ENCODE measurements around the gene OR10A3. TPM values are rescaled to one million over a fixed set of nuclear protein-coding genes. Genes with fewer than 3 reads are reported as not detected.

OR10A3 gene
- total and polyA plus RNA-seq, 4 donors: not detected

GRCh38 chr11:7890417-7891172 lies 50.9 kb downstream of the OR10A3 start:
- WGBS, 2 donors: 25 to 32% methylated on average over 6 of the region's 6 CpGs
- no peak for TF ChIP-seq CTCF (IDR thresholded peaks at IDR 0.05; ENCODE audit: control extremely low read depth, extremely low read depth)
- Histone ChIP-seq H3K36me3 (ENCODE audit: control insufficient read depth in 4 of 4, insufficient read depth in 4 of 4, low read length in 4 of 4) (no peaks in the 10 kb centered on the region), H3K9ac (ENCODE audit: insufficient read depth in 1 of 2, low read length in 2 of 2) (no peak overlapping the region), H3K4me1 (ENCODE audit: control insufficient read depth in 5 of 5, insufficient read depth in 5 of 5, low read length in 5 of 5) (peaks cover 0 to 14% (median 0%) of the 10 kb centered on the region in 5 donors), H3K4me3 (no peak overlapping the region), H3K27ac (ENCODE audit: low read depth in 1 of 2, low read length in 1 of 2) (no peak overlapping the region), H3K9me3 (ENCODE audit: control insufficient read depth in 4 of 4, insufficient read depth in 3 of 4, low read length in 3 of 4) (no peaks in the 10 kb centered on the region), H3K27me3 (ENCODE audit: control insufficient read depth in 3 of 3, insufficient read depth in 3 of 3, low read length in 2 of 3) (no peaks in the 10 kb centered on the region)
- DNase-seq (peak in 2 of 3 donors; percentile 42), ATAC-seq (ENCODE audit: insufficient read depth, low FRiP score) (no peak)

GRCh38 chr11:7889985-7890384 lies 51.5 kb downstream of the OR10A3 start:
- Histone ChIP-seq H3K4me3 (no peak overlapping the region), H3K27ac (ENCODE audit: low read depth in 1 of 2, low read length in 1 of 2) (no peak overlapping the region), H3K9me3 (ENCODE audit: control insufficient read depth in 4 of 4, insufficient read depth in 3 of 4, low read length in 3 of 4) (no peaks in the 10 kb centered on the region), H3K4me1 (ENCODE audit: control insufficient read depth in 5 of 5, insufficient read depth in 5 of 5, low read length in 5 of 5) (peaks cover 0 to 14% (median 0%) of the 10 kb centered on the region in 5 donors), H3K27me3 (ENCODE audit: control insufficient read depth in 3 of 3, insufficient read depth in 3 of 3, low read length in 2 of 3) (no peaks in the 10 kb centered on the region), H3K36me3 (ENCODE audit: control insufficient read depth in 4 of 4, insufficient read depth in 4 of 4, low read length in 4 of 4) (no peaks in the 10 kb centered on the region), H3K9ac (ENCODE audit: insufficient read depth in 1 of 2, low read length in 2 of 2) (no peak overlapping the region)
- no peak for TF ChIP-seq CTCF (IDR thresholded peaks at IDR 0.05; ENCODE audit: control extremely low read depth, extremely low read depth)
- no peak for DNase-seq
- no peak for ATAC-seq (ENCODE audit: insufficient read depth, low FRiP score)
- 61 to 69% methylated on average over 5 of the region's 5 CpGs for WGBS, 2 donors

Small RNA genes within 50 kb of the gene (small RNA-seq; reads per million reads assigned to genes)
- gene COX6CP5 (ENCODE audit: low replicate concordance) (not detected), gene RNU6-943P (ENCODE audit: low replicate concordance) (not detected)

Other genes starting within 250 kb of the OR10A3 start
- 10 to 100 TPM in 1 of 2 donors, 1 to 10 TPM in 1; 2.5 to 21.1 TPM for gene OVCH2, start 235.2 kb downstream of the OR10A3 start, total RNA-seq
- gene OVCH2, start 235.2 kb downstream of the OR10A3 start, polyA plus RNA-seq: 1 to 10 TPM in 1 of 2 donors, under 1 TPM in 1; 0.06 to 1.7 TPM
- gene OR5P2, start 144.8 kb downstream of the OR10A3 start, total RNA-seq: 10 to 100 TPM in 1 of 2 donors, under 1 TPM in 1; 0.83 to 17.3 TPM
- gene OR5P2, start 144.8 kb downstream of the OR10A3 start, polyA plus RNA-seq: not detected
- 10 to 100 TPM in 1 of 2 donors, under 1 TPM in 1; 0.83 to 24.7 TPM for gene OR5P3, start 110.9 kb downstream of the OR10A3 start, total RNA-seq
- gene OR5P3, start 110.9 kb downstream of the OR10A3 start, polyA plus RNA-seq: not detected
- not detected for gene OR10A6, start 10.4 kb downstream of the OR10A3 start, total RNA-seq
- gene OR10A6, start 10.4 kb downstream of the OR10A3 start, polyA plus RNA-seq: not detected
- not detected for gene NLRP10, start 23.7 kb upstream of the OR10A3 start, total RNA-seq
- gene NLRP10, start 23.7 kb upstream of the OR10A3 start, polyA plus RNA-seq: not detected
- gene EIF3F, start 45.6 kb upstream of the OR10A3 start, total RNA-seq: 100 to 1,000 TPM; 209 to 260 TPM
- 100 to 1,000 TPM; 166 to 471 TPM for gene EIF3F, start 45.6 kb upstream of the OR10A3 start, polyA plus RNA-seq
- 10 to 100 TPM in 1 of 2 donors, 1 to 10 TPM in 1; 8.5 to 23.5 TPM for gene TUB, start 139.5 kb upstream of the OR10A3 start, total RNA-seq
- 1 to 10 TPM in 1 of 2 donors, under 1 TPM in 1; 0.96 to 1.8 TPM for gene TUB, start 139.5 kb upstream of the OR10A3 start, polyA plus RNA-seq
- 10 to 100 TPM in 1 of 2 donors, 1 to 10 TPM in 1; 9.4 to 10.2 TPM for gene RIC3, start 227.3 kb upstream of the OR10A3 start, total RNA-seq
- 1 to 10 TPM; 2.0 to 10.0 TPM for gene RIC3, start 227.3 kb upstream of the OR10A3 start, polyA plus RNA-seq